ENCODE measurements around the gene HAPLN3. TPM values are rescaled to one million over a fixed set of nuclear protein-coding genes. Genes with fewer than 3 reads are reported as not detected.

The HAPLN3 gene
- total RNA-seq, 4 donors from 2014 or later: 3.6 to 14.0 (median 5.8) TPM

DNA sequence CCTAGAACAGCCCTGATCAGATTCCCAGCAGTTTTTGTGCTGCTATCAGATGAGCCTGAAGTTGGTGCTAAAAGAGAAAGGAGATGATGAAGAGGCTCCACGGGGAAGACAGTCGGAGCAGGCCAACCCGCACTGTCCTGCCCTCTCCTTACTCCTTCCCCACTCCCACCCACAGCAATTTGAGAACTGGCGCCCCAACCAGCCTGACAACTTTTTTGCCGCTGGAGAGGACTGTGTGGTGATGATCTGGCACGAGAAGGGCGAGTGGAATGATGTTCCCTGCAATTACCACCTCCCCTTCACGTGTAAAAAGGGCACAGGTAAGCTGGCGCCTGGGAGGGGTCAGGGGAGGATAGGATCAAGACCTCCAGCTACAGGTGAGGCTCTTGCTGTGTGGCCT is 22.6 kb downstream of the HAPLN3 start:
- Histone ChIP-seq H3K36me3 (no peaks in the 10 kb centered on the region), H3K4me3 (replicated peaks in 1 of 3) (no peak overlapping the region), H3K9me3 (no peaks in the 10 kb centered on the region), H3K27ac (no peak overlapping the region), H3K4me1 (no peaks in the 10 kb centered on the region), H3K27me3 (no peaks in the 10 kb centered on the region)
- intact Hi-C loops (cut with DNase I): no loop called here
- 56 to 59% methylated on average over 7 to 9 of the region's 9 CpGs for WGBS, 2 donors
- no peak for DNase-seq
- TF ChIP-seq, protein P1, sequence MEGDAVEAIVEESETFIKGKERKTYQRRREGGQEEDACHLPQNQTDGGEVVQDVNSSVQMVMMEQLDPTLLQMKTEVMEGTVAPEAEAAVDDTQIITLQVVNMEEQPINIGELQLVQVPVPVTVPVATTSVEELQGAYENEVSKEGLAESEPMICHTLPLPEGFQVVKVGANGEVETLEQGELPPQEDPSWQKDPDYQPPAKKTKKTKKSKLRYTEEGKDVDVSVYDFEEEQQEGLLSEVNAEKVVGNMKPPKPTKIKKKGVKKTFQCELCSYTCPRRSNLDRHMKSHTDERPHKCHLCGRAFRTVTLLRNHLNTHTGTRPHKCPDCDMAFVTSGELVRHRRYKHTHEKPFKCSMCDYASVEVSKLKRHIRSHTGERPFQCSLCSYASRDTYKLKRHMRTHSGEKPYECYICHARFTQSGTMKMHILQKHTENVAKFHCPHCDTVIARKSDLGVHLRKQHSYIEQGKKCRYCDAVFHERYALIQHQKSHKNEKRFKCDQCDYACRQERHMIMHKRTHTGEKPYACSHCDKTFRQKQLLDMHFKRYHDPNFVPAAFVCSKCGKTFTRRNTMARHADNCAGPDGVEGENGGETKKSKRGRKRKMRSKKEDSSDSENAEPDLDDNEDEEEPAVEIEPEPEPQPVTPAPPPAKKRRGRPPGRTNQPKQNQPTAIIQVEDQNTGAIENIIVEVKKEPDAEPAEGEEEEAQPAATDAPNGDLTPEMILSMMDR (IDR thresholded peaks at IDR 0.05): no peak
- no peak for TF ChIP-seq POLR2A (IDR thresholded peaks at IDR 0.05)

DNA sequence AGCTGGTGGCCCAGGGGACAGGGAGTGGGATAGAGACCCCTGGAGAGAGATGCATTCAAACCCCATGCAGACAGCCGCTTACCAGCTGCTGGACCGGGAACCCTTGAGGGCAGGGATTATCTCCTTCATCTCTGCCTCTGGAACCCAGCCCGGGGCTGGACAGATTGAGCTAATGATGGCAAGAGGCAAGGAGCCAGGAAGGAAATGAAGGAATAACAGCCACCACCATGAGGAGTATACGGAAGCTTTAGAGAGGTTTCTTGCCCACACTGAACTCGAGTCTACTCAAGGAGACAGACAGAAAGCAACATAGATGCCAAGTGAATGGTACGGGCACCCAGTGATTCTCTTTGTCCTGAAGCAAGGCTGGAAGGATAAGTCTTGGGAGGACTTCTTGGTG is 23.2 kb downstream of the HAPLN3 start:
- no peak for DNase-seq
- no peaks in the 10 kb centered on the region for H3K27me3 ChIP-seq
- H3K9me3 ChIP-seq: no peaks in the 10 kb centered on the region
- no peaks in the 10 kb centered on the region for H3K36me3 ChIP-seq
- H3K4me1 ChIP-seq: no peaks in the 10 kb centered on the region
- no peak overlapping the region for H3K4me3 ChIP-seq (replicated peaks in 1 of 3)
- 85 to 91% methylated on average over 6 of the region's 6 CpGs for WGBS, 2 donors
- H3K27ac ChIP-seq: no peak overlapping the region
- no peak for TF ChIP-seq POLR2A (IDR thresholded peaks at IDR 0.05)
- TF ChIP-seq, protein P1 (IDR thresholded peaks at IDR 0.05): no peak
- intact Hi-C loops (cut with DNase I): no loop called here

DNA sequence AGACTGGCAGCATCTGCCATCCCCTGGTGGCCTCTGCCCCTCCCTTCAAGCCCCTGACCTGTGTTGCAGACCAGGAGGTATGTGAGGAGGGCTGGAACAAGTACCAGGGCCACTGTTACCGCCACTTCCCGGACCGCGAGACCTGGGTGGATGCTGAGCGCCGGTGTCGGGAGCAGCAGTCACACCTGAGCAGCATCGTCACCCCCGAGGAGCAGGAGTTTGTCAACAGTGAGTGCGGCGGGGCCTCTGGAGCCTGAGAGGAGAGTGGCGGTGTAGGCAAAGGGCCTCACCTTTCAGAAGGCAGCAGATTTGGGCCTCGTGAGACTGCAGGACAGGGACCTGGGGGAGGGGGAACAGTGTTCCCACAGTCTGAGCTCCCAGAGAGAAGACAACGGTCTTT is 24.0 kb downstream of the HAPLN3 start:
- no peak overlapping the region for H3K27ac ChIP-seq
- intact Hi-C loops (cut with DNase I): no loop called here
- WGBS, 2 donors: 45% methylated on average over 13 to 14 of the region's 14 CpGs
- no peaks in the 10 kb centered on the region for H3K9me3 ChIP-seq
- H3K4me1 ChIP-seq: no peaks in the 10 kb centered on the region
- H3K4me3 ChIP-seq (replicated peaks in 1 of 3): no peak overlapping the region
- no peaks in the 10 kb centered on the region for H3K36me3 ChIP-seq
- no peak for DNase-seq
- no peaks in the 10 kb centered on the region for H3K27me3 ChIP-seq
- TF ChIP-seq, protein P1 (IDR thresholded peaks at IDR 0.05): no peak
- TF ChIP-seq POLR2A (IDR thresholded peaks at IDR 0.05): no peak

DNA sequence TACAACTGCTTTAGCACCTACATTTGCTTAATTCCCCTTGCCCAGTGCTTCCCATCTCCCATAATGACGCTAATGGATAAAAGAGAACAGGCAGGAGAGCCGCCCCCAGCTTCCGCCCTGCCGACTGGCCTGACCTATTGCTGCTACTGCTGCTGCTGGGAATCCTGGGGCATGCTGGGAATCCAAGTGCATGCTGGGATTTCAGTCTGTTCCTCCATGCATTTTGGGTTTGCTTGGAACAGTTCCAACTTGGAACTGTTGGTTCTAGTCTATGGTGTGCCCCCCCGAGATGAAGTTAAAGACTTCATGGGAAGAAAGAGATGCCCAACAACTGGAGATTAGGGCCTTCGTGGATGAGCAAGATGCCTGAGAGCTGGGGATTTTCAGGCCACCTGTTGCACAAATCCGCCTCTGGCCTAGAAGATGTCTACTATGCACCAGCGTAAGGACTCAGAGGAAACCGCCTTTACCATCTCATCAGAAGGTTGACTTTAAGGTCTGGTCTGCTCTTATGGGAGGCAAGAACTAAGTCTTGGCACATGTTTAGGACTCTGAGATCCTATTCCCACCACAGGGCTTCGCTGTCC is 29.0 kb downstream of the HAPLN3 start:
- Histone ChIP-seq H3K27me3 (no peaks in the 10 kb centered on the region), H3K4me1 (no peaks in the 10 kb centered on the region), H3K4me3 (replicated peaks in 1 of 3) (no peak overlapping the region), H3K36me3 (no peaks in the 10 kb centered on the region), H3K9me3 (no peaks in the 10 kb centered on the region), H3K27ac (no peak overlapping the region)
- WGBS, 2 donors: 93% methylated on average over 10 of the region's 10 CpGs
- DNase-seq: no peak
- TF ChIP-seq POLR2A (IDR thresholded peaks at IDR 0.05): no peak
- TF ChIP-seq, protein P1 (IDR thresholded peaks at IDR 0.05): no peak
- intact Hi-C loops (cut with DNase I): no loop called here

DNA sequence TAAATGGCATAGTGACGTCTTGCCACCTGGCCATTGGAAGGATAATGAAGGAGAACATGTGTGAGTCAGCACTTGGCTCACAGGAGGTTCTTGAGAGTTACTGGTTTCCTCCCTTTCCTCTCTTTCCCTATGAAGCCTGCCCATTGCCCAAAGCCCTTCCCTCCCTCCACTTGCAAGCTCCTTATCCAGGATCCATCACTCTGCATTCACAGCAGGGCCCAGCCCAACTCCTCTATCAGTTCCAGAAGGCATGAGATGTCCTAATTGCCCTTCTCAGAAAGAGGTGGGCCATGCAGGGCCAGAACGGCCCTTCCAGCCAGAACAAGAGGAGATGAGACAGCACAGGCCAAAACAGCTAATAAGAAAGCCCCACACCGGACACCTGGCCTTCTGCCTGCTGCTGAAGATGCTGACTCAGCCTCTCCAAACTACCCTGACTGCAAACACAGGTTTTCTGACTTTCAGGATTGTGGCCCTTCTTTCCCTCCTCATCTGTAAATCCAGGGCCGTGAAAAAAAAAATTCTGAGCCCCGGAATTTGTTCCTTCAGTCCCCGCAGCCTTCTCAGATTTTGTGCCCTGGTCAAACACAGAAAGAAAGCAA is 29.7 kb downstream of the HAPLN3 start:
- TF ChIP-seq, protein P1 (IDR thresholded peaks at IDR 0.05): no peak
- no peak for TF ChIP-seq POLR2A (IDR thresholded peaks at IDR 0.05)
- Histone ChIP-seq H3K27ac (no peak overlapping the region), H3K36me3 (no peaks in the 10 kb centered on the region), H3K9me3 (no peaks in the 10 kb centered on the region), H3K4me3 (replicated peaks in 1 of 3) (no peak overlapping the region), H3K4me1 (no peaks in the 10 kb centered on the region), H3K27me3 (no peaks in the 10 kb centered on the region)
- 47 to 49% methylated on average over 6 of the region's 6 CpGs for WGBS, 2 donors
- intact Hi-C loops (cut with DNase I): no loop called here
- peak; percentile 25 to 44 for DNase-seq
